Neural progenitor cell (in vitro differentiated cells): ENCODE data around the gene NATD1.

Source experiments
- CTCF ChIP-seq: fragments of 200-600 bp; sonication (generic); IDR thresholded peaks from 2 replicates; pipeline ENCODE4 v1.5.1; 2017; ENCODE audit warnings: antibody characterized with exemption, mild to moderate bottlenecking
- EZH2 ChIP-seq: fragments of 200-600 bp; sonication (generic); IDR thresholded peaks from 2 replicates; pipeline ENCODE4 v1.6.1; 2017; ENCODE audit warnings: antibody characterized with exemption, mild to moderate bottlenecking, moderate library complexity
- EZH2phosphoT487 ChIP-seq: fragments of 200-600 bp; sonication (generic); IDR thresholded peaks from 2 replicates; pipeline ENCODE4 v1.6.1; 2017; ENCODE audit warnings: antibody characterized with exemption

- TF ChIP-seq CTCF (no peak), EZH2 (no peak), EZH2phosphoT487 (no peak)
Measured at GRCh38 chr17:21190078-21190477, 63.1 kb downstream of the NATD1 start.
